ENCODE measurements around the gene PHLDB2. TPM values are rescaled to one million over a fixed set of nuclear protein-coding genes. Genes with fewer than 3 reads are reported as not detected.

The PHLDB2 gene
- total RNA-seq, 1 experiment from 2014 or later: 143 TPM

DNA sequence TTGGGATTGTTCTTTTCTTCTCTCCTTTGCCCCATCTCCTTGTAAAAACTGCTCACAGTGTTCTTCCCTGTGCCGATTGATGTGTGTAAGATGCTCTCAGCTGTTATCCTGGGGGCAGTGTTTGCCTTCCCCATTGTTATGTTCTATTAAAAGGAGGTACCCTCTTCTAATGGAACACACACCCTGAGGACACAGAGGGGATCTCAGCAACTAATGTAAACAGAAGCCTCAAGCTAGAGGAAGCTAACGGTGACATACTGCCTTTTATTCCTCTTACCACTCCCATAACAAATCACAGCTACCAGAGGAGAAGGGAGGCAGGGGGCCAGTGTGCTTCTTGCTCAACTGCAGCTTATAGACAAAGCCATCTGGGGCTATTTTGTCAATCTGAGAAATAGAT lies 141.9 kb downstream of the PHLDB2 start:
- Histone ChIP-seq H3K27me3 (ENCODE audit: insufficient read depth, low read length) (no peaks in the 10 kb centered on the region), H3K27ac (ENCODE audit: low read depth, low read length) (no peak overlapping the region), H3K4me1 (ENCODE audit: control insufficient read depth in 1 of 2, insufficient read depth in 2 of 2, low read length in 2 of 2) (peaks cover 2 to 41% of the 10 kb centered on the region in 2 experiments; a peak in 3 of 4 replicates), H3K9ac (ENCODE audit: low read length) (no peak overlapping the region), H3K4me2 (ENCODE audit: low read length) (no peak overlapping the region), H3K9me3 (ENCODE audit: control insufficient read depth in 1 of 2, insufficient read depth in 1 of 2, low read depth in 1 of 2, low read length in 2 of 2) (no peaks in the 10 kb centered on the region), H3K9me2 (ENCODE audit: insufficient read depth) (no peaks in the 10 kb centered on the region), H3K4me3 (replicated peaks in 1 of 2; ENCODE audit: low read depth in 1 of 2, low read length in 2 of 2) (no peak overlapping the region), H2AFZ (ENCODE audit: low read depth, low read length, poor library complexity, severe bottlenecking) (no peak overlapping the region), H3K79me2 (ENCODE audit: insufficient read depth, low read length) (no peaks in the 10 kb centered on the region), H4K20me1 (ENCODE audit: insufficient read depth) (no peaks in the 10 kb centered on the region), H3K36me3 (ENCODE audit: control insufficient read depth in 1 of 2, insufficient read depth in 2 of 2, low read length in 2 of 2) (no peaks in the 10 kb centered on the region)
- ChIA-PET CTCF (interaction anchor here (1.1 kb wide), 1 partner anchor 12 kb away, joined by 4 read pairs; no protein-coding TSS in a partner anchor), POLR2A (interaction anchor here (3.9 kb wide), 1 partner anchor 23 kb away, joined by 19 read pairs; the partner anchor contains the start of gene ABHD10), RAD21 (ENCODE audit: low non-redundant PET in 1 of 2, low total read pairs in 2 of 2, uncharacterized antibody in 2 of 2, unreplicated experiment in 2 of 2) (no interaction called here)
- no peak for TF ChIP-seq EZH2phosphoT487 (IDR thresholded peaks at IDR 0.05; ENCODE audit: borderline replicate concordance)
- TF ChIP-seq CEBPB (IDR thresholded peaks at IDR 0.05; ENCODE audit: low read depth): no peak
- TF ChIP-seq RAD21 (IDR thresholded peaks at IDR 0.05; ENCODE audit: low read depth): no peak
- TF ChIP-seq, protein P1, sequence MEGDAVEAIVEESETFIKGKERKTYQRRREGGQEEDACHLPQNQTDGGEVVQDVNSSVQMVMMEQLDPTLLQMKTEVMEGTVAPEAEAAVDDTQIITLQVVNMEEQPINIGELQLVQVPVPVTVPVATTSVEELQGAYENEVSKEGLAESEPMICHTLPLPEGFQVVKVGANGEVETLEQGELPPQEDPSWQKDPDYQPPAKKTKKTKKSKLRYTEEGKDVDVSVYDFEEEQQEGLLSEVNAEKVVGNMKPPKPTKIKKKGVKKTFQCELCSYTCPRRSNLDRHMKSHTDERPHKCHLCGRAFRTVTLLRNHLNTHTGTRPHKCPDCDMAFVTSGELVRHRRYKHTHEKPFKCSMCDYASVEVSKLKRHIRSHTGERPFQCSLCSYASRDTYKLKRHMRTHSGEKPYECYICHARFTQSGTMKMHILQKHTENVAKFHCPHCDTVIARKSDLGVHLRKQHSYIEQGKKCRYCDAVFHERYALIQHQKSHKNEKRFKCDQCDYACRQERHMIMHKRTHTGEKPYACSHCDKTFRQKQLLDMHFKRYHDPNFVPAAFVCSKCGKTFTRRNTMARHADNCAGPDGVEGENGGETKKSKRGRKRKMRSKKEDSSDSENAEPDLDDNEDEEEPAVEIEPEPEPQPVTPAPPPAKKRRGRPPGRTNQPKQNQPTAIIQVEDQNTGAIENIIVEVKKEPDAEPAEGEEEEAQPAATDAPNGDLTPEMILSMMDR (IDR thresholded peaks at IDR 0.05 in 2 of 3, conservative IDR thresholded peaks at IDR 0.05 in 1 of 3; ENCODE audit: borderline replicate concordance in 1 of 3, insufficient read depth in 1 of 3, low read depth in 2 of 3, low read length in 2 of 3): no peak
- no peak for TF ChIP-seq TCF7L2 (IDR thresholded peaks at IDR 0.05; ENCODE audit: borderline replicate concordance, extremely low read depth, insufficient read depth, insufficient read length)
- TF ChIP-seq ELF1 (IDR thresholded peaks at IDR 0.05; ENCODE audit: borderline replicate concordance, low read depth): no peak
- TF ChIP-seq YY1 (IDR thresholded peaks at IDR 0.05; ENCODE audit: extremely low read depth, insufficient replicate concordance, low read depth, low read length): no peak
- no peak for TF ChIP-seq ZNF274 (IDR thresholded peaks at IDR 0.05; ENCODE audit: low read depth, low read length)
- TF ChIP-seq FOSL1 (IDR thresholded peaks at IDR 0.05; ENCODE audit: low read depth): no peak
- no peak for TF ChIP-seq CBX3 (IDR thresholded peaks at IDR 0.05; ENCODE audit: low read depth)
- no peak for TF ChIP-seq ZFX (IDR thresholded peaks at IDR 0.05)
- TF ChIP-seq EZH2 (IDR thresholded peaks at IDR 0.05): no peak
- TF ChIP-seq EGR1 (IDR thresholded peaks at IDR 0.05; ENCODE audit: low read depth): no peak
- TF ChIP-seq SRF (IDR thresholded peaks at IDR 0.05; ENCODE audit: low read depth): no peak
- TF ChIP-seq, protein P2, sequence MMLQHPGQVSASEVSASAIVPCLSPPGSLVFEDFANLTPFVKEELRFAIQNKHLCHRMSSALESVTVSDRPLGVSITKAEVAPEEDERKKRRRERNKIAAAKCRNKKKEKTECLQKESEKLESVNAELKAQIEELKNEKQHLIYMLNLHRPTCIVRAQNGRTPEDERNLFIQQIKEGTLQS (IDR thresholded peaks at IDR 0.05): no peak
- no peak for TF ChIP-seq POLR2A (IDR thresholded peaks at IDR 0.05; ENCODE audit: borderline replicate concordance, extremely low read depth, insufficient read depth, insufficient read length)
- BruUV-seq (replicated peaks): no TSS peak
- intact Hi-C loops (cut with micrococcal nuclease): no loop called here
- no peak for DNase-seq (ENCODE audit: low read depth, low spot score)
- no peak for ATAC-seq
